OCI-LY3 (cell line): Measurements from ENCODE around the gene DDX4.

ENCODE experiments used
- CTCF ChIP-seq: fragments of 200-600, 300-600 bp; sonication (generic); IDR thresholded peaks from 2 replicates; pipeline ENCODE4 v1.5.1; 2014; ENCODE audit warnings: antibody characterized with exemption, low read length, low read depth
- EZH2phosphoT487 ChIP-seq: fragments of 200-600 bp; shearing (Covaris generic); IDR thresholded peaks from 2 replicates; pipeline ENCODE4 v1.6.1; 2018; ENCODE audit warnings: antibody characterized with exemption, mixed run types, low read depth

GRCh38 chr5:55773057-55773456 lies 35.2 kb downstream of the DDX4 start:
- no peak for TF ChIP-seq CTCF
- TF ChIP-seq EZH2phosphoT487, result no peak
